H1 (cell line): ENCODE data around the gene BLOC1S4. TPM values are rescaled to one million over a fixed set of nuclear protein-coding genes. Genes with fewer than 3 reads are reported as not detected.
A peak's percentile ranks its signal among the peaks of the same experiment; 100 is the strongest.

Experiments used
- CTCF ChIA-PET: fragments of 300-600 bp; sonication (Branson Sonifier 250); formaldehyde crosslinking; loops from one replicate; lab custom pipeline; 2021; ENCODE audit not compliant: partially characterized antibody; lab: Charles Lee
- POLR2A ChIA-PET: fragments of 300-600 bp; sonication (Branson Sonifier 250); formaldehyde crosslinking; loops from one replicate; lab custom pipeline; 2021; ENCODE audit warnings: inconsistent platforms; ENCODE audit not compliant: partially characterized antibody; lab: Charles Lee
- DNase-seq, 2 experiments: peaks; one replicate each; pipeline versions ENCODE4 v3.0.0 to v3.0.0-alpha.2; 2010 to 2022; ENCODE audit warnings: low spot score in 2 of 2, low read depth in 1 of 2, mixed read lengths in 1 of 2
- FAIRE-seq: peaks from 2 replicates; lab custom pipeline; 2011; peaks lifted over from hg19 to GRCh38; lab: Jason Lieb, UNC
- H2AFZ ChIP-seq: 2 replicates; pipeline ENCODE4 v1.8.1; 2012; ENCODE audit warnings: low read length, inconsistent platforms
- H2AK5ac ChIP-seq: 2 replicates; pipeline ENCODE4 v1.6.1; 2013; ENCODE audit warnings: low read depth, low read length
- H2BK120ac ChIP-seq: replicated peaks from 2 replicates; pipeline ENCODE3; 2013; ENCODE audit warnings: low read depth, low read length, inconsistent platforms
- H2BK12ac ChIP-seq: 2 replicates; pipeline ENCODE4 v1.6.1; 2013; ENCODE audit warnings: low read depth, low read length
- H2BK15ac ChIP-seq: 2 replicates; pipeline ENCODE4 v1.6.1; 2013; ENCODE audit warnings: low read length
- H2BK20ac ChIP-seq: 2 replicates; pipeline ENCODE4 v1.6.1; 2013; ENCODE audit warnings: low read length
- H2BK5ac ChIP-seq: 2 replicates; pipeline ENCODE4 v1.6.1; 2013; ENCODE audit warnings: low read depth, low read length
- H3K14ac ChIP-seq: 2 replicates; pipeline ENCODE4 v1.6.1; 2013; ENCODE audit warnings: inconsistent platforms; ENCODE audit not compliant: insufficient read length
- H3K18ac ChIP-seq: 2 replicates; pipeline ENCODE4 v1.6.1; 2013; ENCODE audit warnings: low read length; ENCODE audit errors: extremely low read depth
- H3K23ac ChIP-seq: 2 replicates; pipeline ENCODE4 v1.6.1; 2013; ENCODE audit warnings: inconsistent platforms; ENCODE audit not compliant: insufficient read length
- H3K23me2 ChIP-seq: 2 replicates; pipeline ENCODE4 v1.6.1; 2013; ENCODE audit warnings: low read depth, low read length
- H3K27ac ChIP-seq: 2 replicates; pipeline ENCODE4 v1.6.1; 2011; ENCODE audit warnings: low read depth, low read length, inconsistent platforms
- H3K27me3 ChIP-seq, 4 experiments: replicated peaks in 1 of 4; 1 replicate in 1 of 4; 2 replicates in 3 of 4; pipeline versions ENCODE4 v1.6.1 to v1.8.1; 2011 to 2013; ENCODE audit warnings: low read length in 3 of 4, mild to moderate bottlenecking in 3 of 4, inconsistent platforms in 2 of 4, mixed read lengths in 2 of 4, moderate library complexity in 1 of 4; ENCODE audit not compliant: control insufficient read depth in 3 of 4, insufficient read depth in 3 of 4; ENCODE audit errors: extremely low read depth in 1 of 4
- H3K36me3 ChIP-seq, 4 experiments: 2 replicates each; pipeline versions ENCODE4 v1.6.1 to v1.8.1; 2011 to 2013; ENCODE audit warnings: mild to moderate bottlenecking in 4 of 4, low read length in 3 of 4, moderate library complexity in 2 of 4, control low read depth in 1 of 4, inconsistent platforms in 1 of 4; ENCODE audit not compliant: insufficient read depth in 4 of 4, control insufficient read depth in 2 of 4
- H3K4ac ChIP-seq: replicated peaks from 2 replicates; pipeline ENCODE3; 2013; ENCODE audit warnings: low read length, low read depth, mixed read lengths, inconsistent platforms; ENCODE audit not compliant: insufficient read length
- H3K4me1 ChIP-seq, 4 experiments: replicated peaks in 1 of 4; 1 replicate in 1 of 4; 2 replicates in 3 of 4; pipeline versions ENCODE4 v1.6.1 to v1.8.1; 2011 to 2013; ENCODE audit warnings: low read length in 3 of 4, inconsistent platforms in 2 of 4, mixed read lengths in 1 of 4; ENCODE audit not compliant: insufficient read depth in 4 of 4, control insufficient read depth in 3 of 4
- H3K4me2 ChIP-seq, 2 experiments: 2 replicates each; pipeline versions ENCODE4 v1.6.1 to v1.8.1; 2011 to 2013; ENCODE audit warnings: low read depth in 2 of 2, low read length in 2 of 2, control low read depth in 1 of 2, inconsistent platforms in 1 of 2, mild to moderate bottlenecking in 1 of 2; ENCODE audit not compliant: insufficient read depth in 1 of 2
- H3K4me3 ChIP-seq, 4 experiments: fragments of 200-600, 300-600 bp in 1 of 4; sonication (generic), shearing (Covaris generic), sonication (Bioruptor Twin) in 1 of 4; 2 replicates each; pipeline versions ENCODE4 v1.5.1 to v1.8.1; 2011 to 2016; ENCODE audit warnings: low read length in 4 of 4, low read depth in 3 of 4, control low read depth in 2 of 4, inconsistent platforms in 2 of 4, mild to moderate bottlenecking in 2 of 4, mixed read lengths in 1 of 4, moderate library complexity in 1 of 4; ENCODE audit not compliant: insufficient read depth in 2 of 4; ENCODE audit errors: extremely low read depth in 1 of 4
- H3K56ac ChIP-seq: replicated peaks from 2 replicates; pipeline ENCODE3; 2013; ENCODE audit warnings: low read depth, mild to moderate bottlenecking, mixed read lengths, low read length, inconsistent platforms; ENCODE audit not compliant: insufficient read length
- H3K79me1 ChIP-seq: 2 replicates; pipeline ENCODE4 v1.6.1; 2013; ENCODE audit warnings: low read depth, low read length, control low read depth
- H3K79me2 ChIP-seq, 2 experiments: 2 replicates each; pipeline versions ENCODE4 v1.6.1 to v1.8.1; 2012 to 2013; ENCODE audit warnings: low read length in 2 of 2, mild to moderate bottlenecking in 2 of 2, inconsistent platforms in 1 of 2; ENCODE audit not compliant: insufficient read depth in 2 of 2, control insufficient read depth in 1 of 2
- H3K9ac ChIP-seq, 4 experiments: replicated peaks in 1 of 4; 1 replicate in 1 of 4; 2 replicates in 3 of 4; pipeline versions ENCODE4 v1.6.1 to v1.8.1; 2011 to 2013; ENCODE audit warnings: low read depth in 3 of 4, low read length in 3 of 4, control low read depth in 2 of 4, mild to moderate bottlenecking in 2 of 4, moderate library complexity in 2 of 4, inconsistent platforms in 1 of 4; ENCODE audit errors: extremely low read depth in 1 of 4
- H3K9me3 ChIP-seq, 2 experiments: 2 replicates each; pipeline versions ENCODE4 v1.6.1 to v1.8.1; 2012 to 2013; ENCODE audit warnings: mild to moderate bottlenecking in 2 of 2, moderate library complexity in 2 of 2, control low read depth in 1 of 2, inconsistent platforms in 1 of 2, low read depth in 1 of 2, low read length in 1 of 2, mixed read lengths in 1 of 2; ENCODE audit not compliant: insufficient read depth in 2 of 2
- H4K20me1 ChIP-seq, 2 experiments: replicated peaks in 1 of 2; 2 replicates each; pipeline versions ENCODE3 to v1.8.1; 2011 to 2013; ENCODE audit warnings: inconsistent platforms in 2 of 2, low read length in 2 of 2, mild to moderate bottlenecking in 1 of 2; ENCODE audit not compliant: insufficient read depth in 2 of 2, control insufficient read depth in 1 of 2
- H4K5ac ChIP-seq: 2 replicates; pipeline ENCODE4 v1.6.1; 2013; ENCODE audit warnings: low read length, low read depth, mixed read lengths, inconsistent platforms; ENCODE audit not compliant: insufficient read length
- H4K8ac ChIP-seq: 2 replicates; pipeline ENCODE4 v1.8.0; 2013; ENCODE audit warnings: mild to moderate bottlenecking, moderate library complexity, low read length, inconsistent platforms; ENCODE audit not compliant: insufficient read depth; ENCODE audit errors: extremely low read depth
- H4K91ac ChIP-seq: replicated peaks from 2 replicates; pipeline ENCODE3; 2013; ENCODE audit warnings: low read length, mixed read lengths, inconsistent platforms; ENCODE audit not compliant: insufficient read length
- FOSL1 ChIP-seq: IDR thresholded peaks from 2 replicates; pipeline ENCODE4 v1.6.1; 2011; ENCODE audit warnings: mild to moderate bottlenecking, low read depth, low read length, moderate library complexity; ENCODE audit not compliant: insufficient read depth
- POLR2A ChIP-seq, 2 experiments: IDR thresholded peaks; 1 replicate in 1 of 2; 2 replicates in 1 of 2; pipeline ENCODE4 v1.6.1; 2011; ENCODE audit warnings: low read depth in 2 of 2, low read length in 2 of 2, mild to moderate bottlenecking in 2 of 2; ENCODE audit errors: control extremely low read depth in 1 of 2
- RFX5 ChIP-seq: IDR thresholded peaks from 2 replicates; pipeline ENCODE4 v1.6.1; 2011; ENCODE audit warnings: low read depth, low read length, improper control_type of control experiment, borderline replicate concordance
- WGBS, 2 experiments: shearing (Covaris generic) in 1 of 2; methylation state at CpG; one replicate each; pipeline versions ENCODE4 v1.1.6 to v1.1.7; 2013 to 2015; ENCODE audit warnings: low lambda C conversion rate in 2 of 2, mixed read lengths in 2 of 2, inconsistent platforms in 1 of 2, low coverage in 1 of 2, missing lambda C conversion rate in 1 of 2; ENCODE audit not compliant: insufficient replicate concordance in 2 of 2, insufficient coverage in 1 of 2, insufficient read length in 1 of 2; ENCODE audit errors: extremely low coverage in 1 of 2, missing lambda C conversion rate in 1 of 2; 5-methylcytosine and 5-hydroxymethylcytosine counted together
- polyA plus RNA-seq, 7 experiments: library from polyadenylated mRNA; depleted of rRNA in 3 of 7; stranded (reverse) in 5 of 7; unstranded in 2 of 7; fragments of >200 nt in 5 of 7; fragments of 200-250 nt in 2 of 7; gene quantifications; 1 replicate in 5 of 7; 2 replicates in 1 of 7; 4 replicates in 1 of 7; pipeline versions ENCODE4 v1.2.1 to v1.2.3, GENCODE V29; 2011 to 2013; ENCODE audit warnings: missing spikeins in 2 of 7, mixed read lengths in 2 of 7
- total RNA-seq: library from RNA; stranded (reverse); fragmentation: NEBNext Ultra II Directional; extraction: Animal tissue kit (Norgen Biotek cat#: 25700); gene quantifications from 2 replicates; pipeline ENCODE4 v1.2.1, GENCODE V29; 2021
- TF ChIP-seq, protein P1 (sequence below), 3 experiments: IDR thresholded peaks; 1 replicate in 2 of 3; 2 replicates in 1 of 3; pipeline versions ENCODE4 v1.5.1 to v1.6.1; 2011; ENCODE audit warnings: low read length in 3 of 3, mild to moderate bottlenecking in 3 of 3, inconsistent platforms in 2 of 3, low read depth in 1 of 3, moderate library complexity in 1 of 3; ENCODE audit not compliant: insufficient read depth in 1 of 3; ENCODE audit errors: control extremely low read depth in 1 of 3

The BLOC1S4 gene
- total and polyA plus RNA-seq, 2 of the 8 experiments (the other 6 are each of a cell fraction or from before 2014, with no cell fraction given), result 19.1 to 27.8 TPM

DNA sequence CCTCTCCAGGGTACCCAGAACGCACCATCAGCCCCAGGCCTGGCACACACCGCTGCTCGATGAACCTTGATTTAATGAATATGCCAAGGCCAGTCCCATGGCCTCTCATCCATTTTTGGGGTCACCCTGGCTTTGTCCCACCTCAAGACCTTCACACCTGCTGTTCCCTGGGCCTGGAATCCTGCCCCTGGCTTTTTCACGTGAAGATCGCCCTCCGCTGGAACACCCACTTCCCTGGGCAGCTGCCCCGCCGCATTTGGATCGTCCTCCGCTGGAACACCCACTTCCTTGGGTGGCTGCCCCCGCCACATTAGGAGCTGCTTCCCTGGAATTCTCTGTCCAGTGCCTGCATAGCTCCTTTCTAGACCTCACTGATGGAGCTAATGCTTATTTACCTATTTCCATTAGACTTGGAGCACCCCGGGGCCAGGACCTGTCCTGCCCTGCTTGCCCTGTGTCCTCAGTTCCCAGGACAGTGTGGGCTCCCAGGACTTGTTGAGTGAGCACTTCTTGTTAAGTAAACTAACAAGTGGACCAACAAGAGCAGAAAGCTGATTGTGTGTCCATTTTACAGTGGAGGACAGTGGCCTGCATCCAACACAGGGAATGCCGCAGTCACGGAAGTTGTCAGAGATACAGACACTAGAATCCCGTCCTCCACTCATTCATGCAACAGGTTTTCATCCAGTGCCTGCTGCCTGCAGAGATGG is 12.5 kb downstream of the BLOC1S4 start:
- Histone ChIP-seq H3K56ac (no peak overlapping the region), H4K20me1 (peaks cover 0 to 6% of the 10 kb centered on the region in 2 experiments), H3K36me3 (no peaks in the 10 kb centered on the region; a peak in 1 of 8 replicates), H3K23ac (no peak overlapping the region), H3K4me1 (peaks cover 0 to 13% (median 6%) of the 10 kb centered on the region in 4 experiments; a peak in 5 of 7 replicates), H3K4me3 (no peak overlapping the region), H3K27ac (no peak overlapping the region), H2BK12ac (no peak overlapping the region), H2AFZ (no peak overlapping the region), H3K14ac (no peak overlapping the region), H4K8ac (no peak overlapping the region), H2BK15ac (0 out of 2 replicates have a peak overlapping the region, but pooled peaks have one; percentile 72), H3K23me2 (peaks cover 9% of the 10 kb centered on the region), H3K18ac (0 out of 2 replicates have a peak overlapping the region, but pooled peaks have one; percentile 26), H4K5ac (no peak overlapping the region), H3K9me3 (no peaks in the 10 kb centered on the region), H2AK5ac (peak overlapping the region; percentile 39; the same call in 1 of the 2 replicates), H3K4me2 (no peak overlapping the region), H2BK5ac (0 out of 2 replicates have a peak overlapping the region, but pooled peaks have one; percentile 5), H3K79me2 (no peaks in the 10 kb centered on the region), H3K27me3 (no peaks in the 10 kb centered on the region), H4K91ac (peak overlapping the region; percentile 55), H2BK20ac (peak overlapping the region; percentile 18; the same call in 1 of the 2 replicates), H3K9ac (no peak overlapping the region), H3K4ac (peak overlapping the region; percentile 57), H2BK120ac (peak overlapping the region; percentile 15), H3K79me1 (no peaks in the 10 kb centered on the region)
- TF ChIP-seq RFX5 (no peak), FOSL1 (no peak), POLR2A (IDR thresholded peaks at IDR 0.05; ENCODE audit: control extremely low read depth in 1 of 2, low read depth in 2 of 2, low read length in 2 of 2) (no peak)
- TF ChIP-seq, protein P1, sequence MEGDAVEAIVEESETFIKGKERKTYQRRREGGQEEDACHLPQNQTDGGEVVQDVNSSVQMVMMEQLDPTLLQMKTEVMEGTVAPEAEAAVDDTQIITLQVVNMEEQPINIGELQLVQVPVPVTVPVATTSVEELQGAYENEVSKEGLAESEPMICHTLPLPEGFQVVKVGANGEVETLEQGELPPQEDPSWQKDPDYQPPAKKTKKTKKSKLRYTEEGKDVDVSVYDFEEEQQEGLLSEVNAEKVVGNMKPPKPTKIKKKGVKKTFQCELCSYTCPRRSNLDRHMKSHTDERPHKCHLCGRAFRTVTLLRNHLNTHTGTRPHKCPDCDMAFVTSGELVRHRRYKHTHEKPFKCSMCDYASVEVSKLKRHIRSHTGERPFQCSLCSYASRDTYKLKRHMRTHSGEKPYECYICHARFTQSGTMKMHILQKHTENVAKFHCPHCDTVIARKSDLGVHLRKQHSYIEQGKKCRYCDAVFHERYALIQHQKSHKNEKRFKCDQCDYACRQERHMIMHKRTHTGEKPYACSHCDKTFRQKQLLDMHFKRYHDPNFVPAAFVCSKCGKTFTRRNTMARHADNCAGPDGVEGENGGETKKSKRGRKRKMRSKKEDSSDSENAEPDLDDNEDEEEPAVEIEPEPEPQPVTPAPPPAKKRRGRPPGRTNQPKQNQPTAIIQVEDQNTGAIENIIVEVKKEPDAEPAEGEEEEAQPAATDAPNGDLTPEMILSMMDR (IDR thresholded peaks at IDR 0.05; ENCODE audit: control extremely low read depth in 1 of 3, insufficient read depth in 1 of 3, low read depth in 1 of 3, low read length in 3 of 3), result peak in 1 of 3 experiments; percentile 11; a peak in 1 of 4 replicates
- FAIRE-seq (no peak), DNase-seq (no peak)
- 85% methylated on average over 15 of the region's 15 CpGs; no CpG with 5 or more reads in 1 of the 2 experiments for WGBS, 2 experiments
- ChIA-PET CTCF (interaction anchor here (0.6 to 3.9 kb wide), 6 partner anchors 8 to 199 kb away, joined by 3 to 20 read pairs (median 4); no protein-coding TSS in a partner anchor), POLR2A (interaction anchor here (1.7 kb wide), 1 partner anchor 22 kb away, joined by 4 read pairs; no protein-coding TSS in a partner anchor)
